WI38 (cell line): ENCODE data around the gene SPTBN4.
"Not testable (repeated sequence)": the region's sequence is repeated elsewhere in the genome, so short reads cannot be mapped to it uniquely, and the experiment has no call there.

Source experiments
- H3K4me3 ChIP-seq: 2 replicates; pipeline ENCODE4 v1.5.1; 2011; ENCODE audit warnings: low read depth, mild to moderate bottlenecking, control low read depth, low read length
- TF ChIP-seq, protein P1 (sequence below): IDR thresholded peaks from 2 replicates; pipeline ENCODE4 v1.5.1; 2012; ENCODE audit warnings: low read depth, mild to moderate bottlenecking, control low read depth, low read length

The SPTBN4 gene

DNA sequence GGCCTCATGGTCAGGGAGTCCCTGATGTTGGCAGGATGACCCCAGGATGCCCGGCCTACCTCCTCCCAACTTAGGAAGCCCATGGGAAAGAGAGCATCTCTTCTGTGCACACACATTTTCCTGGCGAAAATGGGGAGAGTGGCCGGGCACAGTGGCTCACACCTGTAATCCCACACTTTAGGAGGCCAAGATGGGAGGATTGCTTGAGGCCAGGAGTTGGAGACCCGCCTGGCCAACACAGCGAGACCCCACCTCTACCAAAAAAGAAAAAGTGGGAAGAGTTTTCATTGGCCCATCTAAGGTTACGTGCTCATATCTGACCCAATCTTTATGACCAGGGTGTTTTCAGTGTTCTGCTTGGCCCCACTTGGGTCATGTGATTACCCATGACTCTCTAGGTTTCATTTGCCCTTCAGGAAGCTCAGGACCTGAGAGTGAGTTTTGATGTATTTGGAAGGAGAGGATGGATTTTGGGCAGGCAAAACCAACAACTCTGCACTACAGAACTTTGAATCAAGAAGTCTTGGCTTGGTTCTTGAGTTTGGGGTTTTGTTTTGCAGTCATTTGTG lies 76.3 kb downstream of the SPTBN4 start:
- TF ChIP-seq, protein P1, sequence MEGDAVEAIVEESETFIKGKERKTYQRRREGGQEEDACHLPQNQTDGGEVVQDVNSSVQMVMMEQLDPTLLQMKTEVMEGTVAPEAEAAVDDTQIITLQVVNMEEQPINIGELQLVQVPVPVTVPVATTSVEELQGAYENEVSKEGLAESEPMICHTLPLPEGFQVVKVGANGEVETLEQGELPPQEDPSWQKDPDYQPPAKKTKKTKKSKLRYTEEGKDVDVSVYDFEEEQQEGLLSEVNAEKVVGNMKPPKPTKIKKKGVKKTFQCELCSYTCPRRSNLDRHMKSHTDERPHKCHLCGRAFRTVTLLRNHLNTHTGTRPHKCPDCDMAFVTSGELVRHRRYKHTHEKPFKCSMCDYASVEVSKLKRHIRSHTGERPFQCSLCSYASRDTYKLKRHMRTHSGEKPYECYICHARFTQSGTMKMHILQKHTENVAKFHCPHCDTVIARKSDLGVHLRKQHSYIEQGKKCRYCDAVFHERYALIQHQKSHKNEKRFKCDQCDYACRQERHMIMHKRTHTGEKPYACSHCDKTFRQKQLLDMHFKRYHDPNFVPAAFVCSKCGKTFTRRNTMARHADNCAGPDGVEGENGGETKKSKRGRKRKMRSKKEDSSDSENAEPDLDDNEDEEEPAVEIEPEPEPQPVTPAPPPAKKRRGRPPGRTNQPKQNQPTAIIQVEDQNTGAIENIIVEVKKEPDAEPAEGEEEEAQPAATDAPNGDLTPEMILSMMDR: no peak
- H3K4me3 ChIP-seq: no peak overlapping the region

DNA sequence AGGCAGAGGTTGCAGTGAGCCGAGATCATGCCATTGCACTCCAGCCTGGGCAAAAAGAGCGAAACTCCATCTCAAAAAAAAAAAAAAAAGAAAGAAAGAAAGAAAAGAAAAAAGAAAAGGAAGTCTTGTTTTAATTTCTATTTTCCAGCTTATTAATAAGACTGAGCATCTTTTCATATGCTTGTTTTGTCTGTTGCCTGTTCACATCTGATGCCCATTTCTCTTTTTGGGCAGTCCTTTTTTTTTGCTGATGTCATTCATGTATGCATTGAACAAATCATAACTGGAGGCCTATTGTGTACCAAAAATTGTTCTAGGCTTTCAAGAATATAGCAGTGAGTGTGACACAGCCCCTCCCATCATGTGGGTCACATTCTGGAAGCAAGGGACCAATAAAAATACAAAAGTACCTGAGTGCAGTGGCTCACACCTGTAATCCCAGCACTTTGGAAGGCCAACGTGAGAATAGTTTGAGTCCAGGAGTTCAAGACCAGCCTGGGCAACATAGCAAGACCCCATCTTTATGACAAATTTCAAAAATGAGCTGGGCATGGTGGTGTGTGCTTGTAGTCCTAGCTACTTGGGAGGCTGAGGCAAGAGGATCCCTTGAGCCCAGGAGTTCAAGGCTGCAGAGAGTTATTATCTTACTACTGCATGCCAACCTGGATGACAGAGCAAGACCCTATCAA lies 79.5 kb downstream of the SPTBN4 start:
- not testable (repeated sequence) for H3K4me3 ChIP-seq

DNA sequence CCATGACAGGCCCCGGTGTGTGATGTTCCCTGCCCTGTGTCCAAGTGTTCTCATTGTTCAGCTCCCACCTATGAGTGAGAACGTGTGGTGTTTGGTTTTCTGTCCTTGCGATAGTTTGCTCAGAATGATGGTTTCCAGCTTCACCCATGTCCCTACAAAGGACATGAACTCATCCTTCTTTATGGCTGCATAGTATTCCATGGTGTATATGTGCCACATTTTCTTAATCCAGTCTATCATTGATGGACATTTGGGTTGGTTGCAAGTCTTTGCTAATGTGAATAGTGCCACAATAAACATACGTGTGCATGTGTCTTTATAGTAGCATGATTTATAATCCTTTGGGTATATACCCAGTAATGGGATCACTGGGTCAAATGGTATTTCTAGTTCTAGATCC lies 80.4 kb downstream of the SPTBN4 start:
- not testable (repeated sequence) for H3K4me3 ChIP-seq

DNA sequence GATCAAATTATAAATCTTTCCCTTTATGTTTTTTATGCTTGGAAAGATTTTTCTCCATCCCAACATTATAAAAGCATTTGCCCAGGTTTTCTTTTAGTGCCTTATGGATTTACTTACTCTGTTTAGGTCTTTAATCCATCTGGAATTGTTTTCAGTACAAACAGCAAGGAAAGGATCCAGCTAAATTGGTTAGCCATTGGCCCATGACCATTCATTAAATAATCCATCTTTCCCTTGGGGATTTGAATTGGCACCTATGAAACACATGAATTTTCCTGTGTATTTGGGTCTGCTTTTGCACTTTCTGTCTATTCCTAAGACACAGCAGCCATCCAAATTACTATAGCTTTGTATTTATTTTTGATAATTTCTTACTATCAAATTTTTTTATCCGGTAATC lies 81.0 kb downstream of the SPTBN4 start:
- TF ChIP-seq, protein P1: no peak
- no peak overlapping the region for H3K4me3 ChIP-seq

DNA sequence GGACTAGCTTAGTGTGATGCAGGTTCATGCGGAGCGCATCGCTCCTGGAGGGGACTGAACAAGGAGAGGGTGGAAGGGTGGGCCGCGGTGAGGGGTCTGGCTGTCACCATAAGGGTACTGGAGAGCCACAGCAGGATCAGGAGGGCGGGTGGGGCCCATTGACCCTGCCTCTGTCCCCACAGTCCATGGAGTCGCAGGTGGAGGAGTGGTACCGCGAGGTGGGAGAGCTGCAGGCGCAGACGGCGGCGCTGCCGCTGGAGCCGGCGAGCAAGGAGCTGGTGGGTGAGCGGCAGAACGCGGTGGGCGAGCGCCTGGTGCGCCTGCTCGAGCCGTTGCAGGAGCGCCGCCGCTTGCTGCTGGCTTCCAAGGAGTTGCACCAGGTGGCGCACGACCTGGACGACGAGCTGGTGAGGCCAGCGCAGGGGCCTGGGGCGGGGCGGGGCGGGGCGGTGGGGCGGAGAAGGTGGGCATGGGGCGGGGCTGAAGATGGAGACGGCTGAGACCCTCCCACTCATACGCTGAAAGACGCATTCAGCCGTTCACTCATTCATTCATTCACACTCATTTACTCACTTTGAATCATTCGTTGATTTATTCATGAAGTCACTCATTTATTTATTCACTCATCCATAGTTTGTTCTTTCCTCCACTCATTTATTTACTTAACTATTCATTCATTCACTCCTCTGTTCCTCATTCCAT lies 82.4 kb downstream of the SPTBN4 start:
- TF ChIP-seq, protein P1: no peak
- H3K4me3 ChIP-seq: no peak overlapping the region

DNA sequence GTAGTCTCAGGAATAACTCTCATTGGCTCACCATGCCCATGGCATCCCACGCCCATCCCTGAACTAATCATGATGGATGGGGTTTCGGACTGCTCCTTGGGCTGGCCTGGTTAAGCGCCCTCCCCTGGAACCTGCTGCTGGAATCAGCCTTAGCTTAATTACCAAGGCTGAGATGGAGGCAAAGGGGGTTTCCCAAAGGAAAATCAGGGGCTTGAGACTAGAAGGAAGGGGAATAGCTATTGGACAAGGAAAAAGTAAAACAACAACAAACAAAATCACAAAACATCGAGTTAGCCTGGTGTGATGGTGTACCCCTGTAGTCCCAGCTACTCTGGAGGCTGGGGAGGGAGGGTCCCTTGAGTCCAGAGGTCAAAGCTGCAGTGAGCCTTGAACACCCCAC lies 84.2 kb downstream of the SPTBN4 start:
- H3K4me3 ChIP-seq: no peak overlapping the region
- TF ChIP-seq, protein P1: no peak

DNA sequence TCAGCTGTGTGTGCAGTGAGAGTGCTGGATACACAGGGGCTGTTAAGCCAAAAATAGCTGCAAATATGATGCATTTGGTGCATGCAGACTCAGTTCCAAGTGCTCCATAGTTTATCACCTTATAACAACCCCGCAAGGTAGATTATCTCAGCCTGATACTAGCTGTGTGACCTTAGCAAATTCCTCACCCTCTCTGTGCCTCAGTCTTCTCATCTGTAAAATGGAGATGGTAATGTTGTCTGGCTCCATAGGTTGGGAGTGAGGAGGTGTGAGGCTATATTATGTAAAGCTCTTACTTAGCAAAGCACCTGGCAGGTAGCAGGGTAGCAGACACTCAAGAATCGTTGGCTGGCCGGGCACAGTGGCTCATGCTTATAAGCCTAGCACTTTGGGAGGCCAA lies 86.0 kb downstream of the SPTBN4 start:
- H3K4me3 ChIP-seq: no peak overlapping the region
- TF ChIP-seq, protein P1: no peak
